HEK293 (cell line): ENCODE results near the gene STRA8.
A peak's percentile ranks its signal among the peaks of the same experiment; 100 is the strongest.

Experiments
- AEBP2 ChIP-seq: fragments of 450-650 bp; formaldehyde crosslinking; IDR thresholded peaks from 2 replicates; pipeline ENCODE4 v1.5.1; 2016; ENCODE audit warnings: missing biosample characterization, missing genetic modification characterization, borderline replicate concordance
- GLI4 ChIP-seq: fragments of 450-650 bp; formaldehyde crosslinking; IDR thresholded peaks from 2 replicates; pipeline ENCODE4 v1.5.1; 2016; ENCODE audit warnings: missing biosample characterization, missing genetic modification characterization
- GLIS2 ChIP-seq: fragments of 450-650 bp; formaldehyde crosslinking; IDR thresholded peaks from 2 replicates; pipeline ENCODE4 v1.5.1; 2016; ENCODE audit warnings: missing biosample characterization, missing genetic modification characterization
- OVOL3 ChIP-seq: fragments of 450-650 bp; formaldehyde crosslinking; IDR thresholded peaks from 2 replicates; pipeline ENCODE4 v1.5.1; 2016; ENCODE audit warnings: missing biosample characterization, missing genetic modification characterization
- TSHZ1 ChIP-seq: fragments of 450-650 bp; formaldehyde crosslinking; IDR thresholded peaks from 2 replicates; pipeline ENCODE4 v1.5.1; 2016; ENCODE audit warnings: missing biosample characterization, missing genetic modification characterization, borderline replicate concordance
- WT1 ChIP-seq: fragments of 450-650 bp; formaldehyde crosslinking; IDR thresholded peaks from 2 replicates; pipeline ENCODE4 v1.5.1; 2016; ENCODE audit warnings: missing biosample characterization, missing genetic modification characterization
- ZFP41 ChIP-seq: fragments of 450-650 bp; formaldehyde crosslinking; IDR thresholded peaks from 2 replicates; pipeline ENCODE4 v1.5.1; 2016; ENCODE audit warnings: missing biosample characterization, missing genetic modification characterization, borderline replicate concordance
- ZNF138 ChIP-seq: fragments of 450-650 bp; formaldehyde crosslinking; IDR thresholded peaks from 2 replicates; pipeline ENCODE4 v1.5.1; 2016; ENCODE audit warnings: missing biosample characterization, missing genetic modification characterization, borderline replicate concordance
- ZNF155 ChIP-seq: fragments of 450-650 bp; formaldehyde crosslinking; IDR thresholded peaks from 2 replicates; pipeline ENCODE4 v1.5.1; 2016; ENCODE audit warnings: missing biosample characterization, missing genetic modification characterization
- ZNF157 ChIP-seq: fragments of 450-650 bp; formaldehyde crosslinking; IDR thresholded peaks from 2 replicates; pipeline ENCODE4 v1.5.1; 2016; ENCODE audit warnings: missing biosample characterization, missing genetic modification characterization
- ZNF221 ChIP-seq: fragments of 450-650 bp; formaldehyde crosslinking; IDR thresholded peaks from 2 replicates; pipeline ENCODE4 v1.5.1; 2017; ENCODE audit warnings: missing biosample characterization, missing genetic modification characterization, borderline replicate concordance
- ZNF23 ChIP-seq: fragments of 450-650 bp; formaldehyde crosslinking; IDR thresholded peaks from 2 replicates; pipeline ENCODE4 v1.5.1; 2016; ENCODE audit warnings: missing biosample characterization, missing genetic modification characterization, borderline replicate concordance
- ZNF239 ChIP-seq: fragments of 450-650 bp; formaldehyde crosslinking; IDR thresholded peaks from 2 replicates; pipeline ENCODE4 v1.5.1; 2016; ENCODE audit warnings: missing biosample characterization, missing genetic modification characterization
- ZNF311 ChIP-seq: fragments of 450-650 bp; formaldehyde crosslinking; IDR thresholded peaks from 2 replicates; pipeline ENCODE4 v1.5.1; 2017; ENCODE audit warnings: missing biosample characterization, missing genetic modification characterization, borderline replicate concordance
- ZNF324 ChIP-seq: fragments of 450-650 bp; formaldehyde crosslinking; IDR thresholded peaks from 2 replicates; pipeline ENCODE4 v1.5.1; 2016; ENCODE audit warnings: missing biosample characterization, missing genetic modification characterization
- ZNF350 ChIP-seq: fragments of 450-650 bp; formaldehyde crosslinking; IDR thresholded peaks from 2 replicates; pipeline ENCODE4 v1.5.0; 2017; ENCODE audit warnings: missing biosample characterization, mild to moderate bottlenecking, missing genetic modification characterization
- ZNF362 ChIP-seq: fragments of 450-650 bp; formaldehyde crosslinking; IDR thresholded peaks from 2 replicates; pipeline ENCODE4 v1.5.1; 2016; ENCODE audit warnings: missing biosample characterization, missing genetic modification characterization
- ZNF394 ChIP-seq: fragments of 450-650 bp; formaldehyde crosslinking; IDR thresholded peaks from 2 replicates; pipeline ENCODE4 v1.5.1; 2016; ENCODE audit warnings: missing biosample characterization, missing genetic modification characterization, mild to moderate bottlenecking, moderate library complexity, borderline replicate concordance
- ZNF426 ChIP-seq: fragments of 450-650 bp; formaldehyde crosslinking; IDR thresholded peaks from 2 replicates; pipeline ENCODE4 v1.5.1; 2017; ENCODE audit warnings: missing biosample characterization, missing genetic modification characterization, mild to moderate bottlenecking, inconsistent platforms, moderate library complexity
- ZNF449 ChIP-seq: fragments of 450-650 bp; formaldehyde crosslinking; IDR thresholded peaks from 2 replicates; pipeline ENCODE4 v1.5.1; 2017; ENCODE audit warnings: missing biosample characterization, mild to moderate bottlenecking, missing genetic modification characterization, moderate library complexity
- ZNF473 ChIP-seq: fragments of 450-650 bp; formaldehyde crosslinking; IDR thresholded peaks from 2 replicates; pipeline ENCODE4 v1.5.1; 2017; ENCODE audit warnings: missing biosample characterization, missing genetic modification characterization
- ZNF514 ChIP-seq: fragments of 450-650 bp; formaldehyde crosslinking; IDR thresholded peaks from 2 replicates; pipeline ENCODE4 v1.5.1; 2016; ENCODE audit warnings: missing biosample characterization, missing genetic modification characterization
- ZNF521 ChIP-seq: fragments of 450-650 bp; formaldehyde crosslinking; IDR thresholded peaks from 2 replicates; pipeline ENCODE4 v1.5.1; 2017; ENCODE audit warnings: missing biosample characterization, mild to moderate bottlenecking, missing genetic modification characterization
- ZNF555 ChIP-seq: fragments of 450-650 bp; formaldehyde crosslinking; conservative IDR thresholded peaks from 2 replicates; pipeline ENCODE4 v1.5.1; 2017; ENCODE audit warnings: missing biosample characterization, mild to moderate bottlenecking, missing genetic modification characterization, inconsistent platforms
- ZNF600 ChIP-seq: fragments of 450-650 bp; formaldehyde crosslinking; IDR thresholded peaks from 2 replicates; pipeline ENCODE4 v1.5.1; 2016; ENCODE audit warnings: missing biosample characterization, missing genetic modification characterization
- ZNF626 ChIP-seq: fragments of 450-650 bp; sonication (Bioruptor Pico); formaldehyde crosslinking; IDR thresholded peaks from 2 replicates; pipeline ENCODE4 v1.5.1; 2018; ENCODE audit warnings: missing biosample characterization, missing genetic modification characterization, inconsistent platforms
- ZNF704 ChIP-seq: fragments of 450-650 bp; formaldehyde crosslinking; IDR thresholded peaks from 2 replicates; pipeline ENCODE4 v1.5.1; 2016; ENCODE audit warnings: missing biosample characterization, missing genetic modification characterization
- ZNF830 ChIP-seq: fragments of 450-650 bp; IDR thresholded peaks from 2 replicates; pipeline ENCODE4 v1.5.0; 2018; ENCODE audit warnings: missing biosample characterization, missing genetic modification characterization, low read depth, mild to moderate bottlenecking, moderate library complexity
- ZNF843 ChIP-seq: fragments of 450-650 bp; formaldehyde crosslinking; IDR thresholded peaks from 2 replicates; pipeline ENCODE4 v1.5.1; 2016; ENCODE audit warnings: missing biosample characterization, missing genetic modification characterization
- ZSCAN16 ChIP-seq: fragments of 450-650 bp; formaldehyde crosslinking; IDR thresholded peaks from 2 replicates; pipeline ENCODE4 v1.5.1; 2016; ENCODE audit warnings: missing biosample characterization, missing genetic modification characterization
- ZSCAN18 ChIP-seq: fragments of 450-650 bp; formaldehyde crosslinking; IDR thresholded peaks from 2 replicates; pipeline ENCODE4 v1.5.1; 2016; ENCODE audit warnings: missing biosample characterization, missing genetic modification characterization
- ZSCAN23 ChIP-seq: fragments of 450-650 bp; formaldehyde crosslinking; IDR thresholded peaks from 2 replicates; pipeline ENCODE4 v1.5.1; 2016; ENCODE audit warnings: missing biosample characterization, missing genetic modification characterization

STRA8 gene

GRCh38 chr7:135260470-135260869 lies 26.8 kb downstream of the STRA8 start (continued):
- peak; percentile 97 for TF ChIP-seq ZNF843 (tag by site-specific recombination)
- TF ChIP-seq ZNF626: no peak
- no peak for TF ChIP-seq GLIS2
- no peak for TF ChIP-seq ZNF600
- no peak for TF ChIP-seq GLI4 (tag by site-specific recombination)
- TF ChIP-seq ZNF473 (tag by site-specific recombination): no peak
- TF ChIP-seq ZNF239 (tag by site-specific recombination): no peak
- no peak for TF ChIP-seq ZNF362
- no peak for TF ChIP-seq ZNF555 (tag by site-specific recombination)
- TF ChIP-seq ZNF426 (tag by site-specific recombination): no peak
- TF ChIP-seq AEBP2 (tag by site-specific recombination): no peak
- no peak for TF ChIP-seq ZNF311 (tag by site-specific recombination)
- no peak for TF ChIP-seq ZNF324 (tag by site-specific recombination)
- no peak for TF ChIP-seq ZSCAN18 (tag by site-specific recombination)
- TF ChIP-seq ZNF449 (tag by site-specific recombination): no peak
- TF ChIP-seq ZNF514 (tag by site-specific recombination): no peak
- no peak for TF ChIP-seq ZNF138 (tag by site-specific recombination)
- TF ChIP-seq ZSCAN23 (tag by site-specific recombination): no peak
- TF ChIP-seq ZNF221: no peak
- no peak for TF ChIP-seq ZNF830 (tag by site-specific recombination)
- no peak for TF ChIP-seq ZNF157 (tag by site-specific recombination)
- TF ChIP-seq ZNF350 (tag by site-specific recombination): no peak
- 0 out of 2 replicates have a peak, but pooled peaks have one; percentile 19 for TF ChIP-seq ZSCAN16
- TF ChIP-seq TSHZ1: peak; percentile 32; the same call in 1 of the 2 replicates
- TF ChIP-seq ZNF394: no peak
- TF ChIP-seq ZFP41 (tag by site-specific recombination): no peak
- TF ChIP-seq ZNF23 (tag by site-specific recombination): no peak
- no peak for TF ChIP-seq ZNF521 (tag by site-specific recombination)
- peak; percentile 59; the same call in 1 of the 2 replicates for TF ChIP-seq OVOL3 (tag by site-specific recombination)
- no peak for TF ChIP-seq ZNF704 (tag by site-specific recombination)
- no peak for TF ChIP-seq ZNF155
- TF ChIP-seq WT1 (tag by site-specific recombination): peak; percentile 97
